ENCODE results near the gene TMEM235.
A peak's percentile ranks its signal among the peaks of the same experiment; 100 is the strongest.

Gene TMEM235

DNA sequence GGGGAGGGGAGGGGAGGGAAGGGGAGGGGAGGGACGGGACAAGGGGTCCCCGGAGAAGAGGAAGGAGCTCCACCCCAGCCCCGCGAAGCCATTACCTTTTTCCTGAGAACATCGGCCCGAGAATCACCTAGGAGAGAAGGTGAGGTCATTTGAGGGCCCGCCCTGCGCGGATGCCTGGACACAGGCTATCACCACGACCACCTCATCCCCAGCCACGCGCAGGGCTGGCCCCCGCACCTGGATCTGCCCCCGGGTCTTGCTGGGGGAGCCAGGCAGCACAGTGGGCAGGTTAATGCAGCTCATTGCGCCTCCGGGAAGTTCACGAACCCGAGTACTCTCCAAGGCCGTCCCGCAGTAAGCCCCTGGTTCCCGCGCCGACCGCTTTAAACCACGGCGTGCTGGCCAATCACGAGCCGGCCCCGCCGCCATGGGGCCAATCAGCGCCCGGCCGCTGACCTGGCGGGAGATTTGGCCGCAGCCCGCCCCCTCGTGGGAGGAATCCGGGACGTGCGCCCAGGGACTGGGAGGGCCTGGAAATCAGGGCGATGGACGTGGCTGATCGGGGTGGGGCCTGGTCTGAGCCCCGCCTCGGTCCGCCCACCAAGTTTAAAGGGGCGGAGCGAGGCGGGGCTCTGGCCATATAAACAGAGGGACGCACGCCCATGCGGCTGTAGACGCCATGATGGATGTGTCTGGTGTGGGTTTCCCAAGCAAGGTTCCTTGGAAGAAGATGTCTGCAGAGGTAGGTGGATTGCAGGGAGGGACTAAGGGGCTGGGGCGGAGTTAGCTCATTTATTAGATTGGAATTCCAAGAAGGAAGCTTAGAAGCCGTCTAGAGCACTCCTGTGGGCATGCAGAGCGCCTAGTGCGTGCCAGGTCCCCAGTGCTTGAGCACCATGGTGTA, 44.5 kb upstream of the TMEM235 start, which contains the start of the genes AFMID and TK1:
AFMID (plus strand) TSS at position 671 of the 904 bp plus-strand sequence; CDS start at position 680, 9 bp downstream.
TK1 (minus strand) TSS at position 361 of the 904 bp plus-strand sequence; CDS start at position 303, 58 bp downstream.
- TF ChIP-seq, protein P1, sequence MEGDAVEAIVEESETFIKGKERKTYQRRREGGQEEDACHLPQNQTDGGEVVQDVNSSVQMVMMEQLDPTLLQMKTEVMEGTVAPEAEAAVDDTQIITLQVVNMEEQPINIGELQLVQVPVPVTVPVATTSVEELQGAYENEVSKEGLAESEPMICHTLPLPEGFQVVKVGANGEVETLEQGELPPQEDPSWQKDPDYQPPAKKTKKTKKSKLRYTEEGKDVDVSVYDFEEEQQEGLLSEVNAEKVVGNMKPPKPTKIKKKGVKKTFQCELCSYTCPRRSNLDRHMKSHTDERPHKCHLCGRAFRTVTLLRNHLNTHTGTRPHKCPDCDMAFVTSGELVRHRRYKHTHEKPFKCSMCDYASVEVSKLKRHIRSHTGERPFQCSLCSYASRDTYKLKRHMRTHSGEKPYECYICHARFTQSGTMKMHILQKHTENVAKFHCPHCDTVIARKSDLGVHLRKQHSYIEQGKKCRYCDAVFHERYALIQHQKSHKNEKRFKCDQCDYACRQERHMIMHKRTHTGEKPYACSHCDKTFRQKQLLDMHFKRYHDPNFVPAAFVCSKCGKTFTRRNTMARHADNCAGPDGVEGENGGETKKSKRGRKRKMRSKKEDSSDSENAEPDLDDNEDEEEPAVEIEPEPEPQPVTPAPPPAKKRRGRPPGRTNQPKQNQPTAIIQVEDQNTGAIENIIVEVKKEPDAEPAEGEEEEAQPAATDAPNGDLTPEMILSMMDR (IDR thresholded peaks at IDR 0.05; ENCODE audit: extremely low read depth, insufficient read depth, missing control alignments): peak; percentile 30
- DNase-seq (ENCODE audit: low spot score): peak; percentile 98
- in situ Hi-C loops (cut with MboI; ENCODE audit: low pct_unique_long_range_greater_than_20kb, low sequenced_read_pairs, unreplicated experiment): no loop called here

DNA sequence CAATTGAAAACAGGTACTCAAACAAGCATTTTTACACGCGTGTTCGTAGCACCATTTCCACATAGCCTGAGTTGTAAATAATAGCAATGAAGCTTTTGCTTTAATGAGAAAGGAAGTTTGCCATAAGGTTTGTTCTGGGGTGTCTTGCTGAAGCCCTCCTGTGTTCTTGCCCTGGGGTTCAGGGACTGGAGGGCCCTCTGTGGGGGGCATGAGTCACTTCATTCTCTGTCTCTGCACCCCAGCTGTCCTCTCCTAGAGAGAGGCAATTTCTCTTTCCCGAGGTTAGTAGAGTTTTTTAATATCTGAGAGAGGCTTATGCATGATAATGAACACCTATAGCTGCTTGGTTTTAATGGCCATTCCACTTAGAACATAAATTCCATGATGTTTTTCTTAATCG, 34.7 kb upstream of the TMEM235 start:
- TF ChIP-seq, protein P1 (IDR thresholded peaks at IDR 0.05; ENCODE audit: extremely low read depth, insufficient read depth, missing control alignments): no peak
- no peak for DNase-seq (ENCODE audit: low spot score)
- in situ Hi-C loops (cut with MboI; ENCODE audit: low pct_unique_long_range_greater_than_20kb, low sequenced_read_pairs, unreplicated experiment): no loop called here

DNA sequence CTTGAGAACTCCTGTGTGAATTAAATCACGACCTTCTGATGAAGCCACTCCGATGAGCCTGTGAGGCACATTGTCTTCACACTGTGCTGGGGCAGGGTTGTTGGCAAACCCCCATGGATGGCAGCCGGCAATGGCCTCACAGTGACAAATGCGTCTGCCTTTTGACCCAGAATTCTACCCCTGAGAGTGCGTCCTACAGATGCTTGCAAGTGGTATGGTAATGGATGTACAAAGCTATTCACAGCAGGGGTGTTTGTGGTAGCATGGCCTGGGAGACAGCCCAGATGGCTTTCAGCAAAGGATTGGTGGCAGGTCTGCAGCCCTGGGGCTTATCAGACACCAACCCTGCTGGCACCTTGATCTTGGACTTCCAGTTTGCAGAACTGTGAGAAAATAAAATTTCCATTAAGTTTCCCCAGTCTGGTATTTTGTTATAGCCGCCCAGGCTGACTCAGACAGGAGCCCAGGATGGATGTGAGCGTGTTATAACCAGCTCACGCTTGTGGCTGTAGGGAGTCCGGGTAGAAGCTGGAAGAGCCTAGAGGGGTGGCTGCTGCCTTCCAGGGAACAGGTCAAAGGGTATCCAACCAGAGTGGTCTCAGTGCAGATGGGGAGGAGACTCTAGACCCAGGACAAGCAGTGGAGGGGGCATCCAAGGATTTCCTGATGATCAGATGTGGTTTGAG, 34.1 kb upstream of the TMEM235 start:
- DNase-seq (ENCODE audit: low spot score): no peak

GRCh38 chr17:78200451-78200850, 31.0 kb upstream of the TMEM235 start:
- TF ChIP-seq, protein P1 (IDR thresholded peaks at IDR 0.05; ENCODE audit: extremely low read depth, insufficient read depth, missing control alignments): no peak
- no peak for DNase-seq (ENCODE audit: low spot score)
- in situ Hi-C loops (cut with MboI; ENCODE audit: low pct_unique_long_range_greater_than_20kb, low sequenced_read_pairs, unreplicated experiment): no loop called here

More for the DNA sequence above, 34.1 kb upstream of the TMEM235 start:
- TF ChIP-seq, protein P1 (IDR thresholded peaks at IDR 0.05; ENCODE audit: extremely low read depth, insufficient read depth, missing control alignments): no peak
- in situ Hi-C loops (cut with MboI; ENCODE audit: low pct_unique_long_range_greater_than_20kb, low sequenced_read_pairs, unreplicated experiment): no loop called here

GRCh38 chr17:78202666-78203065, 28.8 kb upstream of the TMEM235 start:
- DNase-seq (ENCODE audit: low spot score): no peak
- in situ Hi-C loops (cut with MboI; ENCODE audit: low pct_unique_long_range_greater_than_20kb, low sequenced_read_pairs, unreplicated experiment): no loop called here
- TF ChIP-seq, protein P1 (IDR thresholded peaks at IDR 0.05; ENCODE audit: extremely low read depth, insufficient read depth, missing control alignments): no peak

GRCh38 chr17:78204387-78205123, 26.9 kb upstream of the TMEM235 start:
- in situ Hi-C loops (cut with MboI; ENCODE audit: low pct_unique_long_range_greater_than_20kb, low sequenced_read_pairs, unreplicated experiment): no loop called here
- no peak for DNase-seq (ENCODE audit: low spot score)
- TF ChIP-seq, protein P1 (IDR thresholded peaks at IDR 0.05; ENCODE audit: extremely low read depth, insufficient read depth, missing control alignments): no peak

Data from GM13977 (cell line).